IPS DF 19.7 (cell line): ENCODE data around the gene DNAJC7.
"Not testable (repeated sequence)": the region's sequence is repeated elsewhere in the genome, so short reads cannot be mapped to it uniquely, and the experiment has no call there.

Source experiments
- DNase-seq: peaks from one replicate; pipeline ENCODE4 v3.0.0-alpha.2; 2013; ENCODE audit warnings: low read depth, low spot score

DNAJC7 gene

GRCh38 chr17:41957031-41957868, 60.0 kb downstream of the DNAJC7 start:
- no peak for DNase-seq

- no peak for DNase-seq
These were observed 60.7 kb downstream of the DNAJC7 start for GRCh38 chr17:41956522-41956921.

- no peak for DNase-seq
These were observed 68.3 kb downstream of the DNAJC7 start for GRCh38 chr17:41948762-41949460.

- DNase-seq: no peak
These were observed 72.3 kb downstream of the DNAJC7 start for GRCh38 chr17:41944943-41945342.

GRCh38 chr17:41943492-41943891, 73.7 kb downstream of the DNAJC7 start:
- no peak for DNase-seq

- no peak for DNase-seq
These were observed 74.4 kb downstream of the DNAJC7 start for GRCh38 chr17:41942626-41943373.

- no peak for DNase-seq
These were observed 76.1 kb downstream of the DNAJC7 start for GRCh38 chr17:41941168-41941567.

- DNase-seq: no peak
These were observed 77.5 kb downstream of the DNAJC7 start for GRCh38 chr17:41939693-41940090.

- no peak for DNase-seq
These were observed 78.1 kb downstream of the DNAJC7 start for GRCh38 chr17:41939044-41939692.

GRCh38 chr17:41937970-41938954, 79.0 kb downstream of the DNAJC7 start:
- DNase-seq: no peak

GRCh38 chr17:41935641-41936040, 81.6 kb downstream of the DNAJC7 start:
- no peak for DNase-seq

GRCh38 chr17:41932816-41933389, 84.3 kb downstream of the DNAJC7 start:
- no peak for DNase-seq

- not testable (repeated sequence) for DNase-seq
These were observed 85.5 kb downstream of the DNAJC7 start for GRCh38 chr17:41931715-41932114.

- DNase-seq: not testable (repeated sequence)
These were observed 86.4 kb downstream of the DNAJC7 start for GRCh38 chr17:41930833-41931156.

- DNase-seq: peak; percentile 88
These were observed 87.0 kb downstream of the DNAJC7 start, which contains the start of gene ODAD4 for GRCh38 chr17:41930009-41930832. Gene ODAD4 (plus strand): TSS chr17:41930617. CDS start chr17:41930724, 107 bp downstream.

- no peak for DNase-seq
These were observed 88.5 kb downstream of the DNAJC7 start for GRCh38 chr17:41928693-41929251.
